SK-N-SH (cell line): Measurements from ENCODE around the gene CT45A9. TPM values are rescaled to one million over a fixed set of nuclear protein-coding genes. Genes with fewer than 3 reads are reported as not detected.

Experiments
- CTCF ChIA-PET: fragments of 300-600, 350-600 bp; formaldehyde crosslinking; extraction: SDS; loops from one replicate; lab custom pipeline; 2021; lab: Yijun Ruan, JAX
- POLR2A ChIA-PET: fragments of 350-600 bp; sonication (Branson Sonifier 250); formaldehyde crosslinking; extraction: SDS; loops from one replicate; lab custom pipeline; 2020; ENCODE audit warnings: antibody characterized with exemption, inconsistent platforms; lab: Yijun Ruan, JAX
- DNase-seq: peaks from one replicate; pipeline ENCODE4 v3.0.0; 2012
- H2AFZ ChIP-seq: fragments of 200-600 bp; sonication (generic); 2 replicates; pipeline ENCODE4 v1.8.1; 2016; ENCODE audit warnings: antibody characterized with exemption, mild to moderate bottlenecking, low read depth
- H3F3A ChIP-seq: fragments of 200-600 bp; sonication (generic); replicated peaks from 2 replicates; pipeline ENCODE3; 2016; ENCODE audit warnings: antibody characterized with exemption, mild to moderate bottlenecking; ENCODE audit not compliant: insufficient read depth
- H3K27ac ChIP-seq, 2 experiments: fragments of 200-500 bp in 1 of 2; fragments of 200-600 bp in 1 of 2; sonication (Bioruptor generic) in 1 of 2; sonication (generic), shearing (Covaris generic) in 1 of 2; 2 replicates each; pipeline versions ENCODE4 v1.5.1 to v1.6.1; 2014 to 2016; ENCODE audit warnings: low read depth in 2 of 2, inconsistent platforms in 1 of 2, low read length in 1 of 2, mild to moderate bottlenecking in 1 of 2, mixed read lengths in 1 of 2
- H3K27me3 ChIP-seq: fragments of 200-600 bp; sonication (generic), shearing (Covaris generic); 2 replicates; pipeline ENCODE4 v1.6.1; 2016; ENCODE audit warnings: mixed run types; ENCODE audit not compliant: insufficient read depth
- H3K36me3 ChIP-seq, 2 experiments: fragments of 200-500 bp in 1 of 2; fragments of 200-600 bp in 1 of 2; sonication (Bioruptor generic) in 1 of 2; sonication (generic) in 1 of 2; replicated peaks in 1 of 2; 2 replicates each; pipeline versions ENCODE3 to v1.5.1; 2014 to 2016; ENCODE audit warnings: low read length in 1 of 2, mild to moderate bottlenecking in 1 of 2; ENCODE audit not compliant: insufficient read depth in 2 of 2, control insufficient read depth in 1 of 2
- H3K4me1 ChIP-seq, 2 experiments: fragments of 200-500 bp in 1 of 2; fragments of 200-600 bp in 1 of 2; sonication (Bioruptor generic) in 1 of 2; sonication (generic), shearing (Covaris generic) in 1 of 2; 2 replicates each; pipeline versions ENCODE4 v1.5.1 to v1.6.1; 2014 to 2016; ENCODE audit warnings: low read depth in 1 of 2, low read length in 1 of 2, mixed run types in 1 of 2; ENCODE audit not compliant: insufficient read depth in 2 of 2, control insufficient read depth in 1 of 2
- H3K4me2 ChIP-seq: fragments of 200-600 bp; sonication (generic), shearing (Covaris generic); 2 replicates; pipeline ENCODE4 v1.6.1; 2017; ENCODE audit warnings: mixed run types
- H3K4me3 ChIP-seq, 2 experiments: fragments of 200-500 bp in 1 of 2; fragments of 200-600 bp in 1 of 2; sonication (Bioruptor generic) in 1 of 2; sonication (generic), shearing (Covaris generic) in 1 of 2; 2 replicates each; pipeline versions ENCODE4 v1.5.1 to v1.8.1; 2014 to 2016; ENCODE audit warnings: low read depth in 2 of 2, inconsistent platforms in 1 of 2, low read length in 1 of 2, mild to moderate bottlenecking in 1 of 2, mixed read lengths in 1 of 2, moderate library complexity in 1 of 2
- H3K79me2 ChIP-seq: fragments of 200-600 bp; sonication (generic); 2 replicates; pipeline ENCODE4 v1.8.1; 2017; ENCODE audit warnings: mild to moderate bottlenecking; ENCODE audit not compliant: insufficient read depth
- H3K9ac ChIP-seq: fragments of 200-600 bp; sonication (generic); 2 replicates; pipeline ENCODE4 v1.6.1; 2017; ENCODE audit warnings: mixed run types
- H3K9me2 ChIP-seq: fragments of 200-600 bp; sonication (generic); 2 replicates; pipeline ENCODE4 v1.6.1; 2017; ENCODE audit warnings: mixed run types
- H3K9me3 ChIP-seq: fragments of 200-600 bp; sonication (generic); 2 replicates; pipeline ENCODE4 v1.6.1; 2017; ENCODE audit warnings: mixed run types, mild to moderate bottlenecking, moderate library complexity
- H4K20me1 ChIP-seq: fragments of 200-600 bp; sonication (generic); 2 replicates; pipeline ENCODE4 v1.6.1; 2017; ENCODE audit warnings: mild to moderate bottlenecking, mixed run types; ENCODE audit not compliant: insufficient read depth
- ELF1 ChIP-seq: IDR thresholded peaks from 2 replicates; pipeline ENCODE4 v1.4.0; 2012
- EP300 ChIP-seq, 2 experiments: IDR thresholded peaks; 2 replicates each; pipeline versions ENCODE4 v1.4.0 to v1.6.1; 2012; ENCODE audit warnings: borderline replicate concordance in 1 of 2, low read depth in 1 of 2, low read length in 1 of 2
- EZH2phosphoT487 ChIP-seq: fragments of 200-600 bp; sonication (generic); IDR thresholded peaks from 2 replicates; pipeline ENCODE4 v1.6.1; 2017; ENCODE audit warnings: low read depth, mixed run types, mild to moderate bottlenecking, antibody characterized with exemption, moderate library complexity, borderline replicate concordance
- FOXM1 ChIP-seq: IDR thresholded peaks from 2 replicates; pipeline ENCODE4 v1.4.0; 2012; ENCODE audit warnings: low read depth, mild to moderate bottlenecking
- JUND ChIP-seq: IDR thresholded peaks from 2 replicates; pipeline ENCODE4 v1.4.0; 2012
- MEF2A ChIP-seq: IDR thresholded peaks from 2 replicates; pipeline ENCODE4 v1.4.0; 2012; ENCODE audit warnings: low read depth, borderline replicate concordance
- MXI1 ChIP-seq: IDR thresholded peaks from 2 replicates; pipeline ENCODE4 v1.6.1; 2012; ENCODE audit warnings: mild to moderate bottlenecking, low read depth, low read length, improper control_type of control experiment
- NFIC ChIP-seq: IDR thresholded peaks from 2 replicates; pipeline ENCODE4 v1.4.0; 2012; ENCODE audit warnings: borderline replicate concordance
- POLR2AphosphoS5 ChIP-seq: IDR thresholded peaks from 2 replicates; pipeline ENCODE4 v1.6.1; 2012; ENCODE audit warnings: low read depth, low read length
- RAD21 ChIP-seq: IDR thresholded peaks from 2 replicates; pipeline ENCODE4 v1.6.1; 2012; ENCODE audit warnings: mild to moderate bottlenecking, low read length
- RCOR1 ChIP-seq: fragments of 150-350 bp; IDR thresholded peaks from 2 replicates; pipeline ENCODE4 v1.6.1; 2017; ENCODE audit warnings: antibody characterized with exemption, low read length
- RFX5 ChIP-seq: IDR thresholded peaks from 2 replicates; pipeline ENCODE4 v1.6.1; 2012; ENCODE audit warnings: mild to moderate bottlenecking, improper control_type of control experiment, low read length
- RXRA ChIP-seq: IDR thresholded peaks from 2 replicates; pipeline ENCODE4 v1.4.0; 2012; ENCODE audit warnings: low read depth, mild to moderate bottlenecking, borderline replicate concordance
- SIN3A ChIP-seq: IDR thresholded peaks from 2 replicates; pipeline ENCODE4 v1.6.1; 2012; ENCODE audit warnings: low read depth, mild to moderate bottlenecking, low read length, moderate library complexity, borderline replicate concordance
- SMC3 ChIP-seq: IDR thresholded peaks from 2 replicates; pipeline ENCODE4 v1.6.1; 2012; ENCODE audit warnings: low read depth, low read length, improper control_type of control experiment
- TEAD4 ChIP-seq: IDR thresholded peaks from 2 replicates; pipeline ENCODE4 v1.4.0; 2012; ENCODE audit warnings: mild to moderate bottlenecking, borderline replicate concordance; ENCODE audit not compliant: insufficient read depth
- WGBS: methylation state at CpG from one replicate; pipeline ENCODE4 v1.1.6; 2017; ENCODE audit warnings: low lambda C conversion rate; 5-methylcytosine and 5-hydroxymethylcytosine counted together
- polyA plus RNA-seq, 3 experiments: library from polyadenylated mRNA; depleted of rRNA; stranded (reverse); fragments of >200 nt; gene quantifications; 2 replicates each; pipeline ENCODE4 v1.2.3, GENCODE V29; 2012
- TF ChIP-seq, protein P1 (sequence below): IDR thresholded peaks from 2 replicates; pipeline ENCODE4 v1.4.0; 2012; ENCODE audit warnings: low read depth, borderline replicate concordance
- TF ChIP-seq, protein P2 (sequence below): IDR thresholded peaks from 2 replicates; pipeline ENCODE4 v1.6.1; 2012; ENCODE audit warnings: mild to moderate bottlenecking, low read depth, low read length, moderate library complexity
- TF ChIP-seq, protein P3 (sequence below): fragments of 200-600 bp; sonication (generic); IDR thresholded peaks from 2 replicates; pipeline ENCODE4 v1.6.1; 2017; ENCODE audit warnings: antibody characterized with exemption, mild to moderate bottlenecking, moderate library complexity
- TF ChIP-seq, protein P4 (sequence below): IDR thresholded peaks from 2 replicates; pipeline ENCODE4 v1.4.0; 2012; ENCODE audit warnings: low read depth, borderline replicate concordance

The CT45A9 gene
- polyA plus RNA-seq, 1 of the 3 experiments (the other 2 are of a cell fraction): not detected

GRCh38 chrX:135893294-135893817 is 21.7 kb upstream of the CT45A9 start, which contains the start of the genes CT45A10 and SAGE1:
Gene CT45A10 (minus strand): TSS chrX:135893444. CDS start chrX:135885344, 8,100 bp downstream.
Gene SAGE1 (plus strand): TSS chrX:135893716. CDS start chrX:135896243, 2,527 bp downstream.
- ChIA-PET CTCF (interaction anchor here (1.0 kb wide), 1 partner anchor 38 kb away, joined by 3 read pairs; no protein-coding TSS in a partner anchor), POLR2A (no interaction called here)
- Histone ChIP-seq H3K27me3 (peaks cover 6% of the 10 kb centered on the region; the same call in 1 of the 2 replicates), H3K4me2 (no peak within 1 kb of the TSS), H3K4me3 (no peak within 1 kb of the TSS), H3K9ac (no peak within 1 kb of the TSS), H3K79me2 (no peaks in the 10 kb centered on the region), H3K4me1 (no peaks in the 10 kb centered on the region), H3K9me2 (no peaks in the 10 kb centered on the region), H4K20me1 (no peaks in the 10 kb centered on the region), H2AFZ (no peak within 1 kb of the TSS), H3F3A (no peaks in the 10 kb centered on the region), H3K36me3 (no peaks in the 10 kb centered on the region), H3K9me3 (no peaks in the 10 kb centered on the region), H3K27ac (no peak within 1 kb of the TSS)
- DNase-seq: no peak
- TF ChIP-seq SMC3 (no peak), POLR2AphosphoS5 (no peak), EP300 (IDR thresholded peaks at IDR 0.05; ENCODE audit: borderline replicate concordance in 1 of 2, low read depth in 1 of 2, low read length in 1 of 2) (no peak), MEF2A (no peak), SIN3A (no peak)
- TF ChIP-seq, protein P1, sequence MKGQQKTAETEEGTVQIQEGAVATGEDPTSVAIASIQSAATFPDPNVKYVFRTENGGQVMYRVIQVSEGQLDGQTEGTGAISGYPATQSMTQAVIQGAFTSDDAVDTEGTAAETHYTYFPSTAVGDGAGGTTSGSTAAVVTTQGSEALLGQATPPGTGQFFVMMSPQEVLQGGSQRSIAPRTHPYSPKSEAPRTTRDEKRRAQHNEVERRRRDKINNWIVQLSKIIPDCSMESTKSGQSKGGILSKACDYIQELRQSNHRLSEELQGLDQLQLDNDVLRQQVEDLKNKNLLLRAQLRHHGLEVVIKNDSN: no peak
- WGBS: 34% methylated on average over 13 of the region's 22 CpGs

GRCh38 chrX:135892781-135893180 is 21.2 kb upstream of the CT45A9 start:
- WGBS: 10% methylated on average over 5 of the region's 11 CpGs
- CTCF ChIA-PET: interaction anchor here (1.0 kb wide), 1 partner anchor 39 kb away, joined by 3 read pairs; no protein-coding TSS in a partner anchor
- Histone ChIP-seq H3K4me1 (no peaks in the 10 kb centered on the region), H4K20me1 (no peaks in the 10 kb centered on the region), H3K4me3 (no peak overlapping the region), H3K36me3 (no peaks in the 10 kb centered on the region), H3K79me2 (no peaks in the 10 kb centered on the region), H3F3A (no peaks in the 10 kb centered on the region), H3K9ac (no peak overlapping the region), H3K27ac (no peak overlapping the region), H3K4me2 (no peak overlapping the region), H3K9me2 (no peaks in the 10 kb centered on the region), H2AFZ (no peak overlapping the region), H3K9me3 (no peaks in the 10 kb centered on the region), H3K27me3 (peaks cover 6% of the 10 kb centered on the region; the same call in 1 of the 2 replicates)
- DNase-seq: no peak
- POLR2A ChIA-PET: no interaction called here
- TF ChIP-seq RAD21 (no peak), EZH2phosphoT487 (no peak), ELF1 (no peak), EP300 (IDR thresholded peaks at IDR 0.05; ENCODE audit: borderline replicate concordance in 1 of 2, low read depth in 1 of 2, low read length in 1 of 2) (no peak), SMC3 (no peak), NFIC (no peak), JUND (no peak), MXI1 (no peak), RXRA (no peak), TEAD4 (no peak), RFX5 (no peak), SIN3A (no peak), RCOR1 (no peak), FOXM1 (no peak)
- TF ChIP-seq, protein P2, sequence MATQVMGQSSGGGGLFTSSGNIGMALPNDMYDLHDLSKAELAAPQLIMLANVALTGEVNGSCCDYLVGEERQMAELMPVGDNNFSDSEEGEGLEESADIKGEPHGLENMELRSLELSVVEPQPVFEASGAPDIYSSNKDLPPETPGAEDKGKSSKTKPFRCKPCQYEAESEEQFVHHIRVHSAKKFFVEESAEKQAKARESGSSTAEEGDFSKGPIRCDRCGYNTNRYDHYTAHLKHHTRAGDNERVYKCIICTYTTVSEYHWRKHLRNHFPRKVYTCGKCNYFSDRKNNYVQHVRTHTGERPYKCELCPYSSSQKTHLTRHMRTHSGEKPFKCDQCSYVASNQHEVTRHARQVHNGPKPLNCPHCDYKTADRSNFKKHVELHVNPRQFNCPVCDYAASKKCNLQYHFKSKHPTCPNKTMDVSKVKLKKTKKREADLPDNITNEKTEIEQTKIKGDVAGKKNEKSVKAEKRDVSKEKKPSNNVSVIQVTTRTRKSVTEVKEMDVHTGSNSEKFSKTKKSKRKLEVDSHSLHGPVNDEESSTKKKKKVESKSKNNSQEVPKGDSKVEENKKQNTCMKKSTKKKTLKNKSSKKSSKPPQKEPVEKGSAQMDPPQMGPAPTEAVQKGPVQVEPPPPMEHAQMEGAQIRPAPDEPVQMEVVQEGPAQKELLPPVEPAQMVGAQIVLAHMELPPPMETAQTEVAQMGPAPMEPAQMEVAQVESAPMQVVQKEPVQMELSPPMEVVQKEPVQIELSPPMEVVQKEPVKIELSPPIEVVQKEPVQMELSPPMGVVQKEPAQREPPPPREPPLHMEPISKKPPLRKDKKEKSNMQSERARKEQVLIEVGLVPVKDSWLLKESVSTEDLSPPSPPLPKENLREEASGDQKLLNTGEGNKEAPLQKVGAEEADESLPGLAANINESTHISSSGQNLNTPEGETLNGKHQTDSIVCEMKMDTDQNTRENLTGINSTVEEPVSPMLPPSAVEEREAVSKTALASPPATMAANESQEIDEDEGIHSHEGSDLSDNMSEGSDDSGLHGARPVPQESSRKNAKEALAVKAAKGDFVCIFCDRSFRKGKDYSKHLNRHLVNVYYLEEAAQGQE: no peak
- TF ChIP-seq, protein P3, sequence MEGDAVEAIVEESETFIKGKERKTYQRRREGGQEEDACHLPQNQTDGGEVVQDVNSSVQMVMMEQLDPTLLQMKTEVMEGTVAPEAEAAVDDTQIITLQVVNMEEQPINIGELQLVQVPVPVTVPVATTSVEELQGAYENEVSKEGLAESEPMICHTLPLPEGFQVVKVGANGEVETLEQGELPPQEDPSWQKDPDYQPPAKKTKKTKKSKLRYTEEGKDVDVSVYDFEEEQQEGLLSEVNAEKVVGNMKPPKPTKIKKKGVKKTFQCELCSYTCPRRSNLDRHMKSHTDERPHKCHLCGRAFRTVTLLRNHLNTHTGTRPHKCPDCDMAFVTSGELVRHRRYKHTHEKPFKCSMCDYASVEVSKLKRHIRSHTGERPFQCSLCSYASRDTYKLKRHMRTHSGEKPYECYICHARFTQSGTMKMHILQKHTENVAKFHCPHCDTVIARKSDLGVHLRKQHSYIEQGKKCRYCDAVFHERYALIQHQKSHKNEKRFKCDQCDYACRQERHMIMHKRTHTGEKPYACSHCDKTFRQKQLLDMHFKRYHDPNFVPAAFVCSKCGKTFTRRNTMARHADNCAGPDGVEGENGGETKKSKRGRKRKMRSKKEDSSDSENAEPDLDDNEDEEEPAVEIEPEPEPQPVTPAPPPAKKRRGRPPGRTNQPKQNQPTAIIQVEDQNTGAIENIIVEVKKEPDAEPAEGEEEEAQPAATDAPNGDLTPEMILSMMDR: no peak
- TF ChIP-seq, protein P4, sequence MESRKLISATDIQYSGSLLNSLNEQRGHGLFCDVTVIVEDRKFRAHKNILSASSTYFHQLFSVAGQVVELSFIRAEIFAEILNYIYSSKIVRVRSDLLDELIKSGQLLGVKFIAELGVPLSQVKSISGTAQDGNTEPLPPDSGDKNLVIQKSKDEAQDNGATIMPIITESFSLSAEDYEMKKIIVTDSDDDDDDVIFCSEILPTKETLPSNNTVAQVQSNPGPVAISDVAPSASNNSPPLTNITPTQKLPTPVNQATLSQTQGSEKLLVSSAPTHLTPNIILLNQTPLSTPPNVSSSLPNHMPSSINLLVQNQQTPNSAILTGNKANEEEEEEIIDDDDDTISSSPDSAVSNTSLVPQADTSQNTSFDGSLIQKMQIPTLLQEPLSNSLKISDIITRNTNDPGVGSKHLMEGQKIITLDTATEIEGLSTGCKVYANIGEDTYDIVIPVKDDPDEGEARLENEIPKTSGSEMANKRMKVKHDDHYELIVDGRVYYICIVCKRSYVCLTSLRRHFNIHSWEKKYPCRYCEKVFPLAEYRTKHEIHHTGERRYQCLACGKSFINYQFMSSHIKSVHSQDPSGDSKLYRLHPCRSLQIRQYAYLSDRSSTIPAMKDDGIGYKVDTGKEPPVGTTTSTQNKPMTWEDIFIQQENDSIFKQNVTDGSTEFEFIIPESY: no peak
